ENCODE data around the gene DYNLL2.

DNA sequence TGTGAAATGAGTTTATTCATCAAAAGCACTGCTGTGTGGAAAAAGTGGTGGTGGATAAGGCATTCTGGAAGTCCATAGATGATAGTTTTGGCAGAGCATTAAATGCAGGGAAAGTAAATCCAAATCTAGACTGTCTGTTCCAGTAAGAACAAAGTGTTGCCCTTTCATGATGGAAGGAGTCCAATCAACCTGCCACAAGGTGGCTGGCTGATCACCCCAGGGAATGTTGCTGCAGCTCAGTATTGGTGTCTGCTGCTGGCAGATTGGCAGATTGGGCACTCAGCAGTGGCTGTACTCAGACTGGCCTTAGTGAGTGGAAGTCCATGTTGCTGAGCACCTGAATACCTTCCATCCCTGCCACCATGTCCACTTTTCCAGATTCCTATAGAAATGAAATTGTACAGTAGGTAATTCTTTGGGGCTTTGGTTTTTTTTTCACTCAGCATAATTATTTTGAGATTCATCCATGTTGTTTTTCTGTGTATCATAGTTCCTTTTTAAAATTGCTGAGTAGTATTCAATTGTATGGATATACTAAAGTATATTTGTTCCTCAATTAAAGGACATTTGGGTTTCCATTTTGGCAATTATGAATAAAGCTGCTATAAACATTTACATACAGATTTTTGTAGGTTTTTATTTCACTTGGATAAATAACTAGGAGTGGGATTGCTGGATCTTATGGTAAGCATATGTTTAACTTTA, 14.3 kb downstream of the DYNLL2 start:
- TF ChIP-seq, protein P1, sequence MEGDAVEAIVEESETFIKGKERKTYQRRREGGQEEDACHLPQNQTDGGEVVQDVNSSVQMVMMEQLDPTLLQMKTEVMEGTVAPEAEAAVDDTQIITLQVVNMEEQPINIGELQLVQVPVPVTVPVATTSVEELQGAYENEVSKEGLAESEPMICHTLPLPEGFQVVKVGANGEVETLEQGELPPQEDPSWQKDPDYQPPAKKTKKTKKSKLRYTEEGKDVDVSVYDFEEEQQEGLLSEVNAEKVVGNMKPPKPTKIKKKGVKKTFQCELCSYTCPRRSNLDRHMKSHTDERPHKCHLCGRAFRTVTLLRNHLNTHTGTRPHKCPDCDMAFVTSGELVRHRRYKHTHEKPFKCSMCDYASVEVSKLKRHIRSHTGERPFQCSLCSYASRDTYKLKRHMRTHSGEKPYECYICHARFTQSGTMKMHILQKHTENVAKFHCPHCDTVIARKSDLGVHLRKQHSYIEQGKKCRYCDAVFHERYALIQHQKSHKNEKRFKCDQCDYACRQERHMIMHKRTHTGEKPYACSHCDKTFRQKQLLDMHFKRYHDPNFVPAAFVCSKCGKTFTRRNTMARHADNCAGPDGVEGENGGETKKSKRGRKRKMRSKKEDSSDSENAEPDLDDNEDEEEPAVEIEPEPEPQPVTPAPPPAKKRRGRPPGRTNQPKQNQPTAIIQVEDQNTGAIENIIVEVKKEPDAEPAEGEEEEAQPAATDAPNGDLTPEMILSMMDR (IDR thresholded peaks at IDR 0.05), result no peak
- no peak for TF ChIP-seq POLR2A (IDR thresholded peaks at IDR 0.05)

All from heart left ventricle (tissue), 13 donors.